NT2/D1 (cell line): Measurements from ENCODE around the gene RELT.

ENCODE experiments used
- DNase-seq: peaks from one replicate; pipeline ENCODE4 v3.0.0-alpha.2; 2011; ENCODE audit warnings: low read depth, low spot score
- H3K27me3 ChIP-seq: 2 replicates; pipeline ENCODE4 v1.6.0; 2011; ENCODE audit warnings: mild to moderate bottlenecking; ENCODE audit not compliant: insufficient read length, insufficient read depth
- H3K36me3 ChIP-seq: 2 replicates; pipeline ENCODE4 v1.6.1; 2011; ENCODE audit warnings: mild to moderate bottlenecking, low read length, mixed read lengths; ENCODE audit not compliant: insufficient read depth, insufficient read length
- H3K4me1 ChIP-seq: 2 replicates; pipeline ENCODE4 v1.5.1; 2011; ENCODE audit not compliant: insufficient read depth, insufficient read length
- H3K4me3 ChIP-seq: 2 replicates; pipeline ENCODE4 v1.5.1; 2011; ENCODE audit warnings: low read depth; ENCODE audit not compliant: insufficient read length
- H3K9ac ChIP-seq: 2 replicates; pipeline ENCODE4 v1.6.0; 2011; ENCODE audit warnings: low read depth; ENCODE audit not compliant: insufficient read length
- H3K9me3 ChIP-seq: 2 replicates; pipeline ENCODE4 v1.5.1; 2011; ENCODE audit warnings: mild to moderate bottlenecking, low read length; ENCODE audit not compliant: insufficient read depth
- SUZ12 ChIP-seq: IDR thresholded peaks from 2 replicates; pipeline ENCODE4 v1.6.1; 2011; ENCODE audit not compliant: insufficient read length, insufficient read depth; ENCODE audit errors: extremely low read depth
- YY1 ChIP-seq: IDR thresholded peaks from 2 replicates; pipeline ENCODE4 v1.6.1; 2011; ENCODE audit not compliant: insufficient read length, insufficient read depth
- ZNF274 ChIP-seq: IDR thresholded peaks from 2 replicates; pipeline ENCODE4 v1.6.1; 2011; ENCODE audit warnings: mild to moderate bottlenecking, low read depth, low read length

The RELT gene

DNA sequence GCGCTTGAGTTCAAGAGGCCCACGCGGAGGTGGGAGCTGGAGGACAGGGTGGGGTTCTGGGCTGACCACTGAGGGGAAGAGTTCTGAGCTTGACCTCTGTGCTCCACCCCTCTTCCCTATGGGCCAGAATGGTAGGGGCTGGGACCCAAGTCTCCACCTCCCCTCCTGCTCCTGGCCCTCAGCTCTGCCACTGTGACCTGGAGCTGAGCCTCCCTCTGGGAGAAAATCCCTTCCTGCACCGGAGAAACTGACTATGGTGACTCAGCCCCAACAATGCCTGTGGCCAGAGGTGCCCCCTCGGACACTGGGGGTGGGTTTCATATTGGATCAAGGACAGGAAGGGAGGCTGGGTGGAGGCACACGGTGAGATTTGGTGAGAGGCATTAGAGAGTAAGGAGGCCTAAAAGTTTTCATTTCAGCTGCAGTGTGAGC, 23.0 kb downstream of the RELT start:
- Histone ChIP-seq H3K9me3 (no peaks in the 10 kb centered on the region), H3K4me1 (peaks cover 22% of the 10 kb centered on the region), H3K4me3 (no peak overlapping the region), H3K27me3 (no peaks in the 10 kb centered on the region), H3K36me3 (peaks cover 56% of the 10 kb centered on the region), H3K9ac (no peak overlapping the region)
- DNase-seq = no peak
- TF ChIP-seq ZNF274 (no peak), SUZ12 (no peak)

DNA sequence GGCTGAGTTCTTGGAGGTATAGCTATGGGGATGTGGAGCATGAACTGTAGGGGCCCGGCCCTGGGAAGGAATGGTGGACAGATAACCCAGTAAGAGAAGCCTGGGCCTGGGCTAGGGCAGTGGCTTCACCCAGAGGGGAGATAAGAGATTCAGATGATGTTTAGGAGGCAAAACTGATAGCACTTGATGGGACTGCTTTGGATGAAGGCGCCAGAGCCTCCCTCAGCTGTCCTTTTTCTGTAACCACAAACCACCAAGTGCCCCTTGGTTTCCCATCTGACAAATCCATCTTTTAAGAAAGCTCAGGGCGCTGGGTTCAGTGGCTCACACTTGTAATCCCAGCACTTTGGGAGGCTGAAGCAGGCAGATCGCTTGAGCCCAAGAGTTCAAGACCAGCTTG, 23.4 kb downstream of the RELT start:
- H3K9ac ChIP-seq = no peak overlapping the region
- no peaks in the 10 kb centered on the region for H3K9me3 ChIP-seq
- H3K4me1 ChIP-seq = peaks cover 22% of the 10 kb centered on the region
- peaks cover 52% of the 10 kb centered on the region for H3K36me3 ChIP-seq
- DNase-seq = no peak
- H3K27me3 ChIP-seq = no peaks in the 10 kb centered on the region
- TF ChIP-seq SUZ12 (no peak), YY1 (no peak), ZNF274 (no peak)
- H3K4me3 ChIP-seq = no peak overlapping the region

DNA sequence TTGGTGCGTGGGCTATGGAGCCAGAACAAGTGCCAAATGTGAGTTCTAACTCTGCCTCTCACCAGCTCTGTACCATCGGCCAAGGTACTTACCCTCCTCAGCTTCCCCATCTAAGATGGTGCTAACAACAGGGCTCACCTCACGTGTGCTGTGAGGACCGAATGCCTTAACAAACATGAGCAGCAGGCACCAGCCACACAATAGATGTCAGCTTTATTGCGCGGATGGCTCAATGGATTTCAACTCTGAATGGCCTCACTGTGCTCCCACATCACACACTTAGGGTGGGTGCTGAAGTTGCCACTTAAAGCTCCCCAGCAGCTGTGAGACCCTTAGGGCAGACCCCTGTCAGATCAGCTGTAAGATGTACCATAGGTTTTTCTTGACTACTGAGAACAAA, 24.1 kb downstream of the RELT start:
- no peak for DNase-seq
- Histone ChIP-seq H3K36me3 (peaks cover 51% of the 10 kb centered on the region), H3K9me3 (no peaks in the 10 kb centered on the region), H3K9ac (no peak overlapping the region), H3K4me1 (peaks cover 22% of the 10 kb centered on the region), H3K4me3 (no peak overlapping the region), H3K27me3 (no peaks in the 10 kb centered on the region)
- no peak for TF ChIP-seq YY1
- no peak for TF ChIP-seq ZNF274
- TF ChIP-seq SUZ12 = no peak

DNA sequence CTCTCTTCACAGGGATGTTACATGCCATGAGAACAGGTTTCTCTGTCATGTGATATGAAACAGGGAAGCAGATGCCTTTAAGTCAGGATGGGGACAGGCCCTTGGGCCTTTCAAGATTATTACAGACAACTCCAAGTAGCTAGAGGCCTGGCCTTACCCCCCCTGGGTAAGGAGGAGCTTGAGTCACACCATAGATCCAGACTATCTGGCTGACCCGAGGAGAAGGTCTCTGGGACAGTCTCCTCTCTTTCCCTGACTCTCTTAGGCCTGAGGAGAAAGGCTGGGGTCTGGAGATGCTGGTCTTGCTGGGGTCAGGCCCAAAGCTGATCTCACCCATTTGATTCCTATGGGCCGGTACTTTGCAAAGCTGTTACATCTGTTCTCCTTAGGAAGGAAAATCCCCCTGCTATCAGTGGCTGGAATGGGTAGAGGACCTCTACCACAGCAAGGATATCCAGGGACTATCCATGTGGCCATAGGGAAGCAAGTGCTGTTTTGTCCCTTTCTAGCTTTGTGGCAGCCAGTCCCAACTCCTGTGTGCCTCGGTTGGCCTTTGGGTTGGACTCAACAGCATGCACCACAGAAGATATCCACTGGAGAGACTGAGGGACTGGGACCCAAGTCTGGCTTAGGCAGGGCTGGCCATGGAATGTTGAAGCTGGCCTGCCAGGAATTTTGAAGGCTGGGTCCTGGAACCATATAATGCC, 25.2 kb downstream of the RELT start:
- H3K4me1 ChIP-seq = peaks cover 22% of the 10 kb centered on the region
- DNase-seq = no peak
- H3K9ac ChIP-seq = no peak overlapping the region
- H3K9me3 ChIP-seq = no peaks in the 10 kb centered on the region
- no peak overlapping the region for H3K4me3 ChIP-seq
- no peaks in the 10 kb centered on the region for H3K27me3 ChIP-seq
- peaks cover 47% of the 10 kb centered on the region for H3K36me3 ChIP-seq
- TF ChIP-seq ZNF274 (no peak), SUZ12 (no peak), YY1 (no peak)

DNA sequence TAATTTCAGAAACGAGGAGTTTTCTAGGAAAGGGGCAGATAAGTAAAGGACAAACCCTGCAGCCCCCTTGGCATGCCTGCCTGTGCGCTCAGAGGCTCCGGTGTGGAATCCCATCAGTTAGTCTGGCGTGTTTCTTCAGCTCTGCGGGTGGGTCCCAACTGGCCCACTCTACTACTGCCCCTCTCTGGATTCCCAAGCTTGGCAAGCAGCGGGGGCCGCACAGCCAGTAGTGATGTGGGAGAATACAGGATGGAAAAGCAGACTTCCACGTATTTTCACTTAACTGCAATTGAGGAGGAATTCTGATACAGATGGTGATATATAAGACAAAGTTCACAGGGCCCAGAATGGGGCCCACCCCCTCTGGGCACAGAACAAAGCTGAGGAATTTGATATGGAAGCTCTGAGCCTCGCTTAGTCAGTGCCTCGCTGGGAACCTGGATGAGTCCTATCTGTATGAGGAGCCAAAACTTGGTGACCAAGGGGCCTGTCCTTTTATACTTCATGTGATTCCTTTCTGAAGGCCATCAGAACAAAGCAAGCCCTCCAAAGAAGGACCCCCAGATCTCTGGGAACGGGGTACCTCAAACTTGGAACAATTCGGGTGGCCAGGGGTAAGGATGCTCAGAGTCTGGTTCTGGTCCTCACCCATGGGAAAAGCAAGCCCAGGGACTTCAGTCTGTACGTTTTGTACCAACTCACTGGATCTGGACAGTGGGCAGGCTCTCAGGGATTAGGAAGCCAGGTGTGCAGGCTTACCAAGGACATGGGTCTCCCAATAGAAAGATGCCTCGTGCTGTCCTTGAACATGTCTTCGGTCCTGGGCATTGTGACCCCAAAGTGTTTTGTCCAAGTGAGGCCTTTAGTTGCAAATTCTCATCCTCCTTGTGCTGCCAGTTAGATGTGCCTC, 26.0 kb downstream of the RELT start:
- H3K36me3 ChIP-seq = peaks cover 46% of the 10 kb centered on the region
- no peak for DNase-seq
- H3K4me1 ChIP-seq = peaks cover 22% of the 10 kb centered on the region
- H3K9ac ChIP-seq = no peak overlapping the region
- no peaks in the 10 kb centered on the region for H3K9me3 ChIP-seq
- no peaks in the 10 kb centered on the region for H3K27me3 ChIP-seq
- no peak overlapping the region for H3K4me3 ChIP-seq
- no peak for TF ChIP-seq SUZ12
- TF ChIP-seq YY1 = no peak
- TF ChIP-seq ZNF274 = no peak

DNA sequence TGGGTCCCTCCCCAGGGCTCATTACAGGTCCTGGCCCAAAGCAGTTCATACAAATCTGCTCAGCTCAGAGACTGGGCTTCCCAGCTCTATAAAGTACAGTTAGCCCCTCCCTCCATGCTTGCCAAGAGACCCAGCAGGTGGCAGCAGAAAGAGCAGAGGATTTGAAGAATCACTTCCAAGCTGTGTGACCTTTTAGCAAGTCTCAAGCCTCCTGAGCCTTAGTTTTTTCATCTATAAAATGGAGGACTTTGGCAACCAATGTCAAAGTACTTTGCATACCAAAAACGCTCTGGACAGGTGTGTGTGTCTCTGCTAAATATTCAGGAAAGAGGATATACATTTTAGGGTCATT, 26.6 kb downstream of the RELT start:
- no peak for TF ChIP-seq YY1
- TF ChIP-seq SUZ12 = no peak
- TF ChIP-seq ZNF274 = no peak
- no peaks in the 10 kb centered on the region for H3K9me3 ChIP-seq
- no peak for DNase-seq
- peaks cover 49% of the 10 kb centered on the region for H3K36me3 ChIP-seq
- H3K4me3 ChIP-seq = no peak overlapping the region
- H3K27me3 ChIP-seq = no peaks in the 10 kb centered on the region
- no peak overlapping the region for H3K9ac ChIP-seq
- peaks cover 22% of the 10 kb centered on the region for H3K4me1 ChIP-seq

DNA sequence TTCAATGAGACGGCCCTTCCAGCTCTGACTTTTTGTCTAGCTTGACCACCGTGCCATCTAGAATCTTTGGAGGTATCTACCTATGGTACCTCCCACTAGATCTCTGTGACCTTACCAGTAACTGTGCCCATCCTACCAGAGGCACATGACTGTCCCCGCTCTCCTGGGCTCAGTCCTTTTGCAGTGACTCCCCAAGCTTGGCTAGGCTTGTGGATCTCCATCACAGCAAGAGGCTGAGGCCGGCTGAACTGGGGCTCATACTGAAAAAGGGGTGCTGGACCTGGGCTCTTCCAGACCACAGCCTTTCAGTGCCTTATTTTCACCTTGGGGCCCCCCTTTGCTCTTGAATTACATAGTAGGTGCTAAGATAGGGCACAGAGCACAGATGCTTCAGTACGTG, 27.3 kb downstream of the RELT start:
- TF ChIP-seq YY1 = no peak
- TF ChIP-seq ZNF274 = no peak
- TF ChIP-seq SUZ12 = no peak
- Histone ChIP-seq H3K4me1 (peaks cover 18% of the 10 kb centered on the region), H3K4me3 (no peak overlapping the region), H3K9ac (no peak overlapping the region), H3K36me3 (peaks cover 45% of the 10 kb centered on the region), H3K9me3 (no peaks in the 10 kb centered on the region), H3K27me3 (no peaks in the 10 kb centered on the region)
- no peak for DNase-seq
